ENCODE measurements around the gene MAP3K7.

The MAP3K7 gene

GRCh38 chr6:90586836-90587638, at the start of gene MAP3K7:
Gene MAP3K7, minus strand, starts transcription at chr6:90587072. Its CDS starts 189 bp downstream, at chr6:90586883.
- peak; percentile 97 for DNase-seq (ENCODE audit: low read depth)

DNA sequence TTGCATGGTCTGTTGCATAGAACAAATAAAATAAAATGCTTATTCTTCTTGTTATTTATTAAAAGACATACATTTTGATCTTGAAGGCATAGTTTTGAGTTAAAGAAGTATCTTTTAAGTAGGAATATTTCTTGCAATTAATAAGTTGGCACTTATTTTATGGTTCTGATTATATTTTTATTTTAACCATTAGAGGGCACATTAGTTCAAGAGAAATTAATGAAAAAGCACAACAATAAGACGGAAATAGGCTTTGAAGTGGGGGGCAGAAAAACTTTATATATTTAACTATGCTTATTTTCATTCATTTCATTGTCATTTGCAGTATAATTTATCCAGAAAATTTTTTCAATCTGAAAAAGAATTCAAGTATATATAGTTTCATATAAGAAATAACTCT, 44.2 kb upstream of the MAP3K7 start:
- no peak for DNase-seq (ENCODE audit: low read depth)

- DNase-seq (ENCODE audit: low read depth): no peak
Measured at GRCh38 chr6:90621581-90621980, 34.7 kb upstream of the MAP3K7 start.

GRCh38 chr6:90619221-90619620, 32.3 kb upstream of the MAP3K7 start:
- DNase-seq (ENCODE audit: low read depth): no peak

- DNase-seq (ENCODE audit: low read depth): no peak
Measured at GRCh38 chr6:90612313-90612680, 25.4 kb upstream of the MAP3K7 start.

DNA sequence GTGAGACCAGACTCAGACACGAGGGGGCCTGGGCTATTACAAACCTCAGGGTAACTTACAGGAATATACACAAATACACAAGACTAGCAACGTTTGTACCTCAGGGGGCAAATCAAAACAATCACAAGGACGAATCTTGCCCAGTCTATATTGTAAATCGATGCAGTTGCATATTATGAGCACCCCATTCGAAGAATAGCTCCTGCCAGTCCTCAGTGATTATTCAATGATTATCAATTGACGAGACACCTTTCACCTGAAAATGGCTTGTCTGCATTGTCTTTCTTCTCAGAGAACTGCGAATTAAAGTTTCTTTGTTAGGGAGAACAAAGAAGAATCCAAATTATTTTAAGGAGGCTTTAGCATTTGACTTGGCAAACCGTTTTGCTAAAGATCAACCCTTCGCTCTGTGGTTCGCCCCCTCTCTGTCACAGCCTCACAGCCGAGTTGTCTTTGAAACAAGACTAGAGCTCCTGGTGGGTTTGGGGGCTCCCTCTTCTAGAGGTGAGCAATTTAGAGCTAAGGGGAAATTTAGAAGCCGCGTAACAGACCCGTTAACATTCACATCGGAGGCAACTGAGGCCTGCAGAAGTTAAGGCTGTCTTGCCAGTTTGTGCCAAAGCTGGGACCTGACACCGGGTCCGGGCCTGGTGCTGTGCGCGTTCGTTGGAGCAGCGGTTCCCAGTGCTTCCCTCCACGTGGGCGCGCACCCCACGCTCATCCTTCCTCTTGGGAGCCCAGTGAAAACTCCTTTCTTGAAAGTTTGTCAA, 24.9 kb upstream of the MAP3K7 start:
- DNase-seq (ENCODE audit: low read depth): no peak

DNA sequence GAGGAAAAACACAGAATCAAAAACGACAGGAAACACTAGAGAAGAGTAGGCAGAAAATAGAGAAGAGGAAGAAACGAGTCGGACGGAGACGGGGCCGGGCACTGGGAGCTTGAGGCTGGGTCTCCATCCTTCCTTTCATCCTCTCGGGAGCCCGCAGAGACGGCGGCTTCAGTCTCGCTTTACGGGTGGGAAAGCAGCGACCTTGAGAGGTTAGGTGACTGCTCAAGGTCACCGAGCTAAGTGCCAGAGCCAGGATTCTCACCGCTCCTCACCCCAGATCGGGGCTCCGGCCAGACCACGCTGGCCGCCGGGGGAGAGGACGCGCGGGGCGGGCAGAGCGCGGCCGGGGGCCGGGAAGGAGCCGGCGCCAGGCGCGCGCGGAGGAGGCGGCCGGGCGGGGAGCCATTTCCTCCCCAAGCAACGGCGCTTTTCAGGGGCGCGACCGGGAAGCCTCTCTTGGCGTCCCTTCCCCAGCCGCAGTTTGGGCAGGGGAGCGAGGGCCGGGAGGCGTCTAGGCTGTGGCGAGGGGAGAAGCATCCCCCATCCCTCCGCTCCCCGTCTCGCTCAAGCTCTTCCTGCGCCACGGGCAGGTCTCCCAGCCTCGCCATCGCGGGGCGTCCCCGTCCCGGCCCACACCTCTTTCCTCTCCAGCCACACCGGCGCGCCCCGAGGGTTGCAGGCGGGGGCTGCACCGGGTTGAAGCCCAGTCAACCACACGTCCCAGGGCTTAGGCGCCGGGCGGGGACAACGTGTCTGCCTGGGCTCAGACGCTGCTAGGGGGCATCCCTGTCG, 24.1 kb upstream of the MAP3K7 start:
- peak; percentile 10 for DNase-seq (ENCODE audit: low read depth)

- DNase-seq (ENCODE audit: low read depth): no peak
Measured at GRCh38 chr6:90610301-90610750, 23.5 kb upstream of the MAP3K7 start.

- DNase-seq (ENCODE audit: low read depth): no peak
Measured at GRCh38 chr6:90605749-90606340, 19.0 kb upstream of the MAP3K7 start.

DNA sequence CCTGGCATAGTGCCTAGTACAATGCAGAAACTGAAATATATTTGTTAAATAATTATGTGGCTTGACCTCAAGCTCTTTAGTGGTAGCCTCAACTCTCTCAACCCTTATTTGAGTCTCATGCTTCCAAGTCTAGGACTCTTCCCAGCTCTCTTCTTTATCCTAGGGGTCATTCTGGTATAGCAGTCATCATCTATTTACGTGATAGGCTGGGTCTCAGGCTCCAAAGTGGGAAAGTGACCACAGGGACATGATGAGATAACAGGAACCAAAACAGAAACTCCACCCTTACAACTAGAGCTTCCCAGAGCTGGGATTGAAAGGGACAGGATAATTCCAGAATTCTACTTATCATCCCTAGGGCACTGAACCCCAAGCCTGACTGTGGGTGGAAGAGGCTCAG, 17.7 kb upstream of the MAP3K7 start:
- DNase-seq (ENCODE audit: low read depth): no peak

- DNase-seq (ENCODE audit: low read depth): no peak
Measured at GRCh38 chr6:90599151-90599550, 12.3 kb upstream of the MAP3K7 start.

GRCh38 chr6:90598192-90598951, 11.5 kb upstream of the MAP3K7 start:
- no peak for DNase-seq (ENCODE audit: low read depth)

DNA sequence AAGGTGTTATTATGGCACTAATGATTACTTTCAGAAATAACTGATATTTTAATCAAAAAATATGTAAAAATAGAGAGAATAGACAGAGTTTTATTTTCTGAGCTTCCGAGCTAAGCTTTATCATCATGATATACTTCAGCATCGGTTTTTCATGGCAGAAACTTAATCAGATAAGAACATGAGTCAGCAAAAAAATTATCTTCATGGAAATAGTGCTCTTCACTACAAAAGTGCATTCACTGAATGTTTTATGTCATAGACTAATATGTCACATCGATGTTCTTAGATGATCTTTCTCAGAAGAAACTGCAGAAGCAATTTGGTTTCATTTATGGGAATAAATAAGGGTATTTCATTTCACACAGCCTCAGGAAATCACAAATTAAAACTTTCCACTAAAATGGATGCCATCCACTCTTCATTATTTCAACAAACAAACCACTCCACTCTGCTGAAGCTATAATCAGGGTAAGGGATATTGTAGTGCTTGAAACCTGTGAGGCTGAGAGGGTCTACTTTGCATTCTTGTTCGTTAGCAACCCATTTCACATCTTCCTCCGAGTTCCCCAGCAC, 10.2 kb upstream of the MAP3K7 start:
- no peak for DNase-seq (ENCODE audit: low read depth)

DNA sequence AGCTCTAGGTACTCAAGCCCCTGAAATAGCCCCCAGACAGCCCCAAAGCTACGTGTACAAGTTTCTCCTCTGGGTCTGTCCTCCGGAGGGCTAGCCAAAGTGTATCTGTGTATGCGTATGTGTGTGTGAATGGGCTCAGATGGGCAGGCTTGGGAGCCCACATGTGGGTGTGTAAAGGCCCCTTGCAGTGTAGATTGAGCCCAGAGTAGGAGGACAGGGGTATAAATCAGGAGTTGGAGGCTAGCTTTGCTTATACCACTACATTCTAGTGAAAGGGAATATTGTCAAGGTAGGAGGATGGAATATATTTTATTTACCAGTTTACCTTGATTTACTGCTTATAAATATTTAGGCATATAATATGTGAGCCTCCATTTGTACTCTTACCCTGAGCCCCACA, 9.0 kb upstream of the MAP3K7 start:
- no peak for DNase-seq (ENCODE audit: low read depth)

DNA sequence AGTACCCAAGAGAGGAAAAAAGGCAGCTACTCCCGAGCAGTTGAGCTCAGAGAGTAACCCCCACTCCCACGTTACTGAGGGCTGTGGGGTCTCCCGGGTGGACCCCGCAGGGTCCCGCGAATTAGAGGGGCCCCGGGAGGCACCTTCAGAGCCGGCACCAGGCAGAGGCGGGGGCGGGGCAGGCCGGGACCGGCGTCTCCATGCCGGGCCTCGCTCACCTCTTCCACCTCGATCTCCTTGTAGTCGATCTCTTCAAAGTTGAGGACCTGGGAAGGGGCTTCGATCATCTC, 381 bp downstream of the MAP3K7 start:
- DNase-seq (ENCODE audit: low read depth): no peak

DNA sequence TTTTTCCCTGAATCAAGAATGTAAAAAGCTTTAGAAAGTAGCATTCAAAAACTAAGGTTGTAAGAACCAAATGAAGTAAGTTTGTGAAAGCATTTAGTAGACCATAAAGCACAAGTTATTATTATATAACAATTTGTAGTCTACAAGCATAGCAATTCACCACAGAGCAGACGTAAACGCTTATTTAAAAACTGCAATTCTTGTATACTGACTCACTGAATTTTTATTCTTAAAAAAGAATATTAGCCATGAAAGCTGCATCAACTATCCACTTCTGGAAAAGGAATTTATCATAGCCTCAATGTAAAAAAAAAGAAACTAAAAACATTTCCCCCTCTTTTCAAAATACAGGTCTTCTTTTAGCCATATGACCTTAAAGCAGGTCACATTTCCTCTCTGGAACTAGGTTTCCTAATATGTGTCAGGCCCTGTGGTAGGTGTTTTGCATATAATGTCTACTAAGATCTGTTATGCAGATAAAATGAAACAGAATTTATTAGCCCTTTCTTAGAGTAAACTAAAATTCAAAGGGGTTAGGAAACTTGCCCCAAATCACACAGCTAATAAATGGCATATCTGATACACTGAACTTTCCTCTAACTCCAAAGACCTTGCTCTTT, 2.1 kb downstream of the MAP3K7 start:
- no peak for DNase-seq (ENCODE audit: low read depth)

- DNase-seq (ENCODE audit: low read depth): no peak
Measured at GRCh38 chr6:90583836-90584481, 2.9 kb downstream of the MAP3K7 start.

- no peak for DNase-seq (ENCODE audit: low read depth)
Measured at GRCh38 chr6:90583179-90583835, 3.6 kb downstream of the MAP3K7 start.

- DNase-seq (ENCODE audit: low read depth): no peak
Measured at GRCh38 chr6:90581146-90581545, 5.7 kb downstream of the MAP3K7 start.

Measured in fibroblast of gingiva (primary cell).